Right lobe of liver (tissue), 6 donors: ENCODE data around the gene ALAD. TPM values are rescaled to one million over a fixed set of nuclear protein-coding genes. Genes with fewer than 3 reads are reported as not detected.
"Not testable (repeated sequence)": the region's sequence is repeated elsewhere in the genome, so short reads cannot be mapped to it uniquely, and the experiment has no call there.

Experiments used
- ATAC-seq, 4 donors: fragments of 200-7000 bp; cut with Tn5 transposase; one replicate each; pipeline ENCODE4 v1.9.1; 2020; ENCODE audit warnings: mild to moderate bottlenecking in 4 of 4, moderate library complexity in 4 of 4
- DNase-seq, 3 donors: peaks; one replicate each; pipeline ENCODE4 v3.0.0-alpha.2; 2020
- H3K27ac ChIP-seq, 3 donors: fragments of 200-600 bp; one replicate each; pipeline ENCODE4 v1.8.0; 2022
- H3K27me3 ChIP-seq, 2 donors: fragments of 200-600 bp; one replicate each; pipeline ENCODE4 v1.8.0; 2022
- H3K36me3 ChIP-seq, 4 donors: fragments of 200-600 bp; sonication (generic) in 1 of 4; one replicate each; pipeline versions ENCODE4 v1.5.1 to v1.8.0; 2017 to 2022; ENCODE audit warnings: control low read depth in 1 of 4
- H3K4me1 ChIP-seq, 4 donors: fragments of 200-600 bp; sonication (generic) in 1 of 4; one replicate each; pipeline versions ENCODE4 v1.5.1 to v1.8.0; 2017 to 2022; ENCODE audit warnings: control low read depth in 1 of 4
- H3K4me3 ChIP-seq, 3 donors: fragments of 200-600 bp; one replicate each; pipeline ENCODE4 v1.8.0; 2022
- H3K9me3 ChIP-seq, 4 donors: fragments of 200-600 bp; sonication (generic) in 1 of 4; one replicate each; pipeline versions ENCODE4 v1.5.1 to v1.8.0; 2017 to 2022; ENCODE audit warnings: control low read depth in 1 of 4
- CTCF ChIP-seq, 4 donors: fragments of 200-600 bp in 3 of 4; fragments of 450-650 bp in 1 of 4; IDR thresholded peaks; one replicate each; pipeline versions ENCODE4 v1.5.1 to v1.8.0; 2016 to 2022; ENCODE audit warnings: antibody characterized with exemption in 4 of 4, mild to moderate bottlenecking in 2 of 4
- POLR2A ChIP-seq: fragments of 450-650 bp; IDR thresholded peaks from one replicate; pipeline ENCODE4 v1.6.1; 2017; ENCODE audit warnings: antibody characterized with exemption, mild to moderate bottlenecking
- WGBS: methylation state at CpG from one replicate; pipeline ENCODE4 v1.1.6; 2018; ENCODE audit warnings: low coverage, low lambda C conversion rate; ENCODE audit not compliant: insufficient coverage; ENCODE audit errors: missing lambda C conversion rate; 5-methylcytosine and 5-hydroxymethylcytosine counted together
- intact Hi-C, 2 donors: fragments of 100-400 bp; cut with DNase I; formaldehyde crosslinking; loops; one replicate each; pipeline versions ENCODE4 v1.11.2 to v1.14.1; 2022
- total RNA-seq, 6 experiments: library from RNA; depleted of rRNA in 2 of 6; stranded (reverse); fragments of >200 nt in 2 of 6; fragmentation: NEBNext Ultra II Directional in 3 of 6; extraction: Animal tissue kit (Norgen Biotek cat#: 25700) in 3 of 6; gene quantifications; one replicate each; pipeline versions ENCODE4 v1.1.0 to v1.2.4, GENCODE V29; 2016 to 2023
- donor health status: DM: no; HTN: yes; CAD: no.
- donor health status: DM: no; HTN: no; CAD: no.
- donor health status: DM: no; HTN: no; CAD: no.
- donor health status: DM: no; HTN: yes; CAD: no.
- donor health status: DM: no; HTN: yes; CAD: no.

The ALAD gene
- total RNA-seq, 6 experiments from 2014 or later, result 35.3 to 140 (median 73.6) TPM

GRCh38 chr9:113368348-113368981, 32.6 kb downstream of the ALAD start:
- no peak for DNase-seq
- peaks cover 0 to 7% (median 2%) of the 10 kb centered on the region in 4 donors for H3K36me3 ChIP-seq
- no peaks in the 10 kb centered on the region for H3K9me3 ChIP-seq
- no peaks in the 10 kb centered on the region for H3K27me3 ChIP-seq
- WGBS, result 68% methylated on average over 5 of the region's 5 CpGs
- TF ChIP-seq CTCF (IDR thresholded peaks at IDR 0.05) (no peak), POLR2A (no peak)
- ATAC-seq, result no peak
- H3K27ac ChIP-seq, result no peak overlapping the region
- intact Hi-C loops, result no loop called here
- peaks cover 0 to 24% (median 6%) of the 10 kb centered on the region in 4 donors for H3K4me1 ChIP-seq
- no peak overlapping the region for H3K4me3 ChIP-seq

DNA sequence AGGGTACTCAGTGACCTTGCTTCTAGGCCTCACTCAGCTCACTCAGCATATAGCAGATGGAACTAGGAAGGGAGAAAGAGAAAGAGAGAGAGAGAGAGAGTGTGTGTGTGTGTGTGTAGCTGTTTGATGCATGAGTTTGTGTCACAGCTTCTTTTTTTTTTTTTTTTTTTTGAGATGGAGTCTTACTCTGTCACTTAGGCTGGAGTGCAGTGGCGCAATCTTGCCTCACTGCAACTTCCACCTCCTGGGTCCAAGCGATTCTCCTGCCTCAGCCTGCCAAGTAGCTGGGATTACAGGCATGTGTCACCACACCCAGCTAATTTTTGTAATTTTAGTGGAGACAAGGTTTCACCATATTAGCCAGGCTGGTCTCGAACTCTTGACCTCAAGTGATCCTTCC, 35.4 kb downstream of the ALAD start:
- DNase-seq, H3K9me3 ChIP-seq, H3K27me3 ChIP-seq, intact Hi-C loops, H3K36me3 ChIP-seq, ATAC-seq, H3K27ac ChIP-seq, H3K4me3 ChIP-seq: not testable (repeated sequence)
- peaks cover 0 to 22% (median 6%) of the 10 kb centered on the region in 4 donors for H3K4me1 ChIP-seq
- WGBS, result 43% methylated on average over 2 of the region's 3 CpGs

DNA sequence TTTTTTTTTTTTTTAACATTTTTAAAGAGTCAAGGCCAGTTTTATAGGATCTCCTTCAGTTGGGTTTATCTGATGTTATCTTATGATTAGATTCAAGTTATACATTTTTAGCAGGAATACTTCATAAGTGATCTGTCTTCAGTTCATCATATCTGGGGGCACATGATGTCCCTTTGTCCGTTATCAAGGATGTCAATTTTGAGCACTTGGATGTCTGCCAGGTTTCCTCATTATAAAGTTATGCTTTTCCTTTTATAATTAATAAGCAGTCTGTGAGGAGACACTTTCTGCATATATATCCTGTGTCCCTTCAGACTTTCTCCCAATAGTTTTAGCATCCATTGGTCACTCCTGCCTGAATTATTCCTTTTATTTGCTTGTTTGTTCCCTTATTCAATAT, 36.1 kb downstream of the ALAD start:
- Histone ChIP-seq H3K9me3 (no peaks in the 10 kb centered on the region), H3K27ac (no peak overlapping the region), H3K4me3 (no peak overlapping the region), H3K4me1 (peaks cover 0 to 20% (median 6%) of the 10 kb centered on the region in 4 donors), H3K27me3 (no peaks in the 10 kb centered on the region), H3K36me3 (no peaks in the 10 kb centered on the region)
- intact Hi-C loops, result no loop called here
- no peak for ATAC-seq
- WGBS, result 50% methylated on average over 1 of the region's 1 CpG
- TF ChIP-seq CTCF (IDR thresholded peaks at IDR 0.05) (no peak), POLR2A (no peak)
- no peak for DNase-seq

DNA sequence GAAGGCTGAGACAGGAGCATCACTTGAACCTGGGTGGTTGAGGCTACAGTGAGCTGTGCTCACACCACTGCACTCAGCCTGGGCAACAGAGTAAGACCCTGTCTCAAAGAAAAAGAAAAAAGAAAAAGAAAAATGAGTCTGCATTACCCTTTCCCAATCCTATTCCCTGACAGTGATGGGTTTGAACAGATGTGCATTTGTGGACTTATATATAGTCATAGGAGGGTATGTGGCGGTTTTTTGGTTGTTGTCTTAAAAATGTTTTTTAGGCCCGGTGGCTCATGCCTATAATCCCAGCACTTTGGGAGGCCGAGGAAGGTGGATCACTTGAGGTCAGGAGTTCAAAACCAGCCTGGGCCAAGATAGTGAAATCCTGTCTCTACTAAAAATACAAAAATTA, 37.7 kb downstream of the ALAD start:
- TF ChIP-seq POLR2A, result no peak
- no peak for TF ChIP-seq CTCF (IDR thresholded peaks at IDR 0.05)
- Histone ChIP-seq H3K36me3 (no peaks in the 10 kb centered on the region), H3K4me1 (peaks cover 0 to 9% (median 0%) of the 10 kb centered on the region in 4 donors), H3K4me3 (no peak overlapping the region), H3K27me3 (no peaks in the 10 kb centered on the region), H3K27ac (no peak overlapping the region), H3K9me3 (no peaks in the 10 kb centered on the region)
- WGBS, result 86% methylated on average over 2 of the region's 3 CpGs
- DNase-seq (no peak), ATAC-seq (no peak)
- intact Hi-C loops, result no loop called here

DNA sequence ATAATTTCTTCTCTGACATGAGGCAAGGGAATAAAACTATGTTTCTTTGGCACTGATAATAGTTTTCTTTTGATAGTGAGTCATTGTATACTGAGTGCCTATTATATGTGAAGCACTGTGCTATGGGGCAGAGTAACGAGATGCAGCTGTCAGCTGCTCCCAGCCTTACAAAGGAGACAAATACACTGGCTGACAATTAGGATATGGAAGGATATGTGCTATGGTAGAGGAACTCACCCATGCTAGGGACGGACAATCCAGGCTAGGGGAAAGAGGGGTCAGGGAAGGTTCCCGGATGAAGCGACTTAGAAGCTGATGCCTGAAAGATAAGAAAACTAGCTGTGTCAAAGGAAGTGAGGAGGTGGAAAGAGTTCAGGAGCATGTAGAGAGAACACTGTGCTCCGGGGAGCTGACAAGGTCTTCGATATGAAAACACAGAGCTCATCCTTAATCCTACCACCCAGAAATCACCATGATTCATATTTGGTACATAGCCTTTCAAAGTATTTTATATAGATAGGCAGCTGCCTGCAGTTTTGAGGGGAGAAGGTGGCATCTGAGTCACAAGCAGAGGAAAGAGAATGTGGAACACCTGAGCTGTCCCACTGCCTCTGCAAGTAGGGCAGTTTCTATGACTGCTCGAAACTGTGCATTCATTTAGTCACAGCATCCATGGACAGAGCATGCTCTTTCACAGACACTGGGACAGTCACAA, 39.6 kb downstream of the ALAD start:
- Histone ChIP-seq H3K27ac (no peak overlapping the region), H3K36me3 (no peaks in the 10 kb centered on the region), H3K9me3 (no peaks in the 10 kb centered on the region), H3K27me3 (no peaks in the 10 kb centered on the region), H3K4me1 (peaks cover 0 to 5% (median 0%) of the 10 kb centered on the region in 4 donors), H3K4me3 (no peak overlapping the region)
- intact Hi-C loops, result no loop called here
- TF ChIP-seq POLR2A, result no peak
- TF ChIP-seq CTCF (IDR thresholded peaks at IDR 0.05), result no peak
- ATAC-seq (no peak), DNase-seq (no peak)
- whole genome bisulfite sequencing, result 61% methylated on average over 7 of the region's 7 CpGs
